HG02884 (cell line): ENCODE results near the gene ALDOA.

Experiments used
- ATAC-seq: cut with Tn5 transposase; IDR thresholded peaks from one replicate; pipeline ENCODE4 v1.9.1; 2021; ENCODE audit warnings: mild to moderate bottlenecking, moderate library complexity; ENCODE audit not compliant: unreplicated experiment

ALDOA gene

GRCh38 chr16:30088832-30089624 lies 23.5 kb downstream of the ALDOA start:
- ATAC-seq, result no peak

GRCh38 chr16:30090610-30091331 lies 25.2 kb downstream of the ALDOA start:
- ATAC-seq, result no peak

- peak; percentile 57 for ATAC-seq
These were observed 26.2 kb downstream of the ALDOA start, which contains the start of gene TBX6 for GRCh38 chr16:30091474-30092372. Gene TBX6 (minus strand): TSS chr16:30091924. CDS start chr16:30091193, 731 bp downstream.

GRCh38 chr16:30092373-30093010 lies 26.9 kb downstream of the ALDOA start:
- ATAC-seq, result peak; percentile 43

GRCh38 chr16:30094541-30095165 lies 29.1 kb downstream of the ALDOA start:
- no peak for ATAC-seq

GRCh38 chr16:30095166-30096078 lies 29.9 kb downstream of the ALDOA start:
- no peak for ATAC-seq

GRCh38 chr16:30096105-30096861 lies 30.7 kb downstream of the ALDOA start, which contains the start of gene YPEL3:
Gene YPEL3 (minus strand): TSS chr16:30096213. CDS start chr16:30095482, 731 bp downstream.
- ATAC-seq, result no peak

- no peak for ATAC-seq
These were observed 31.5 kb downstream of the ALDOA start for GRCh38 chr16:30096862-30097563.

- ATAC-seq, result no peak
These were observed 38.5 kb downstream of the ALDOA start for GRCh38 chr16:30104090-30104489.

GRCh38 chr16:30104492-30104891 lies 38.9 kb downstream of the ALDOA start:
- ATAC-seq, result no peak

GRCh38 chr16:30108059-30108850 lies 42.7 kb downstream of the ALDOA start:
- no peak for ATAC-seq

GRCh38 chr16:30110661-30111060 lies 45.1 kb downstream of the ALDOA start:
- ATAC-seq, result no peak

- no peak for ATAC-seq
These were observed 46.9 kb downstream of the ALDOA start for GRCh38 chr16:30112197-30113030.

- no peak for ATAC-seq
These were observed 47.6 kb downstream of the ALDOA start, which contains the start of gene GDPD3 for GRCh38 chr16:30113031-30113710. Gene GDPD3 (minus strand): TSS chr16:30113537. CDS start chr16:30113478, 59 bp downstream.

- ATAC-seq, result no peak
These were observed 48.3 kb downstream of the ALDOA start for GRCh38 chr16:30113711-30114333.
